Small intestine (tissue), 7 donors: Measurements from ENCODE around the gene ATG4B. TPM values are rescaled to one million over a fixed set of nuclear protein-coding genes. Genes with fewer than 3 reads are reported as not detected.

Experiments
- DNase-seq, 2 donors: peaks; one replicate each; pipeline versions ENCODE4 v3.0.0 to v3.0.0-alpha.2; 2013
- FAIRE-seq: peaks from 2 replicates; lab custom pipeline; 2012; peaks lifted over from hg19 to GRCh38; lab: Jason Lieb, UNC
- H3K27ac ChIP-seq, 3 donors: one replicate each; pipeline ENCODE4 v1.5.1; 2013; ENCODE audit warnings: low read length in 2 of 3, mild to moderate bottlenecking in 2 of 3, control low read depth in 1 of 3, inconsistent platforms in 1 of 3, low read depth in 1 of 3, moderate library complexity in 1 of 3
- H3K27me3 ChIP-seq, 3 donors: one replicate each; pipeline ENCODE4 v1.6.1; 2013; ENCODE audit warnings: low read length in 3 of 3, inconsistent platforms in 1 of 3; ENCODE audit not compliant: control insufficient read depth in 3 of 3, insufficient read depth in 3 of 3
- H3K36me3 ChIP-seq, 3 donors: one replicate each; pipeline ENCODE4 v1.6.1; 2013; ENCODE audit warnings: low read length in 3 of 3, inconsistent platforms in 1 of 3, low read depth in 1 of 3, mild to moderate bottlenecking in 1 of 3, moderate library complexity in 1 of 3; ENCODE audit not compliant: control insufficient read depth in 3 of 3, insufficient read depth in 2 of 3
- H3K4me1 ChIP-seq, 3 donors: one replicate each; pipeline ENCODE4 v1.6.1; 2013; ENCODE audit warnings: low read length in 2 of 3, inconsistent platforms in 1 of 3, low read depth in 1 of 3, mild to moderate bottlenecking in 1 of 3, moderate library complexity in 1 of 3; ENCODE audit not compliant: control insufficient read depth in 3 of 3, insufficient read depth in 2 of 3
- H3K4me3 ChIP-seq, 3 donors: one replicate each; pipeline ENCODE4 v1.5.1; 2013; ENCODE audit warnings: low read length in 3 of 3, control low read depth in 1 of 3, inconsistent platforms in 1 of 3, low read depth in 1 of 3, mild to moderate bottlenecking in 1 of 3, moderate library complexity in 1 of 3
- H3K9me3 ChIP-seq, 2 donors: one replicate each; pipeline ENCODE4 v1.6.1; 2013; ENCODE audit warnings: low read depth in 1 of 2, low read length in 1 of 2; ENCODE audit not compliant: control insufficient read depth in 2 of 2, insufficient read depth in 1 of 2
- WGBS, 3 donors: extraction: QIAGEN DNeasy Blood & Tissue Kit; methylation state at CpG; one replicate each; pipeline ENCODE4 v1.1.7; 2013; 5-methylcytosine and 5-hydroxymethylcytosine counted together
- polyA plus RNA-seq, 4 donors: library from polyadenylated mRNA; stranded (reverse) in 3 of 4; unstranded in 1 of 4; fragments of 200-250 nt in 3 of 4; fragments of 120-200 nt in 1 of 4; gene quantifications; one replicate each; pipeline versions ENCODE4 v1.2.1 to v1.2.3, GENCODE V29; 2013
- donor health status: healthy with polysubstance abuse.
- donor health status: control.
- donor health status: control.
- donor health status: Bipolar disorder and iron deficiency.
- donor health status: healthy.

The ATG4B gene
- polyA plus RNA-seq, 4 donors: 44.2 to 196 (median 85.0) TPM

- H3K36me3 ChIP-seq: peaks cover 0 to 89% (median 2%) of the 10 kb centered on the region in 3 donors
- DNase-seq: no peak
- no peaks in the 10 kb centered on the region for H3K4me1 ChIP-seq
- H3K27me3 ChIP-seq: no peaks in the 10 kb centered on the region
- H3K4me3 ChIP-seq: no peak overlapping the region
- WGBS, 3 donors: 94 to 95% (median 95%) methylated on average over 24 of the region's 24 CpGs
- H3K9me3 ChIP-seq: no peaks in the 10 kb centered on the region
- H3K27ac ChIP-seq: no peak overlapping the region
- FAIRE-seq: no peak
Observed at GRCh38 chr2:241677392-241677791, 39.9 kb downstream of the ATG4B start.

DNA sequence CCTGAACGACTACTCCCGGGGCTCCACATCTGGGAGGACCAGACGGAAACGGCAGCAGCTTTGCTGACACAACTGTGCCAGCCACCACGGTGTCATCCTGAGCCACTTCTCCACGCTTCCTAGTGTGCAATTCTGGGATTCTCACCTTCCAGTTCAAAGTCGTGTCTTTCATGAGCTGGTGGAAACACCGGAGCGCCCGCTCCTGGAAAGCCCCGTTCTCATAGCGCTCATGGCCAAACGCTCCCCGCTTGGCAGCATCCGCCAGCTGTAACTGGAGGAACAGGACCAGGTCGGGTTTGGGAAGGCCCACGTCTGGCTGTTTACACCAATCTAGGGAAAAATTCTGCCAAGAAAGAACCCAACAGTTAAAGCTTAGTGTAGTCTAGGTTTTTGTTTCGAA is 40.8 kb downstream of the ATG4B start:
- Histone ChIP-seq H3K9me3 (no peaks in the 10 kb centered on the region), H3K4me3 (no peak overlapping the region), H3K4me1 (no peaks in the 10 kb centered on the region), H3K36me3 (peaks cover 0 to 84% (median 0%) of the 10 kb centered on the region in 3 donors), H3K27ac (no peak overlapping the region), H3K27me3 (no peaks in the 10 kb centered on the region)
- WGBS, 3 donors: 93 to 94% (median 94%) methylated on average over 18 of the region's 18 CpGs
- FAIRE-seq (no peak), DNase-seq (no peak)

DNA sequence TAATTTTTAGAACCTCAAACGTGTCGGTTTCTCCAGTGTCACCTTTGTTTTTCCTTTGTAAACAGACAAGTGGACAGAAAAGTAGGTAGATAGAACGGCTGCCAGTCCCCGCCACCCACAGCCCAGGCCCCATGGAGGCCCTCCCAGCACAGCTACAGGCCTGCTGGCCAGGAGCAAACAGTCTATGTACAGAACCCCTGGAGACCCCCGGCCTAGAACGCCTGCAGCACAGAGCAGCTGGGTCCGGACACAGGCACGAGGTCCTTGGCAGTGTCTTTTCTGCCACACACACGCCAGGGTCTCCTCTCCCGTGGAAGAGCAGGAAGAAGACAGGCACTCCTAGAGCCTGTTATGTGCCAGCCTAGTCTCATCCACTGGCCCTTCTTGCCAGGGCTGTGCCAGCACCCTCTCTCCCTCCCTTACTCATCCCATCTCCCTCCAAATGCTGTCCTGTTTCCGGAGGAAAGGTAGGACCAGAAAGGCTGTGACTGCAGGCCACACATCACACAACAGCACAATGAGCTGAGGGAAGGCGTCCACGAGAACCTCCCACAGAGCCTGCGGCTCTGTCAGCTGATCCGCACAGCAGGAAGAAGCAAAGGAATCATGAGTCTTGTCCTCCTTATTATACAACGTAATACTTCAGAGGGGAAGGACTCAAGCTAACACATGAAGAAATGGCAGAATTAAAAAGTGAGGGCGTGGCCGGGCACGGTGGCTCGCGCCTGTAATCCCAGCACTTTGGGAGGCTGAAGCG is 41.5 kb downstream of the ATG4B start:
- DNase-seq (no peak), FAIRE-seq (no peak)
- Histone ChIP-seq H3K27ac (no peak overlapping the region), H3K27me3 (no peaks in the 10 kb centered on the region), H3K4me3 (no peak overlapping the region), H3K9me3 (no peaks in the 10 kb centered on the region), H3K4me1 (no peaks in the 10 kb centered on the region), H3K36me3 (peaks cover 0 to 83% (median 0%) of the 10 kb centered on the region in 3 donors)
- 90 to 95% (median 95%) methylated on average over 22 of the region's 22 CpGs for WGBS, 3 donors

GRCh38 chr2:241680044-241680443 is 42.6 kb downstream of the ATG4B start:
- DNase-seq (no peak), FAIRE-seq (no peak)
- WGBS, 3 donors: 91 to 94% (median 92%) methylated on average over 12 of the region's 12 CpGs
- peaks cover 0 to 75% (median 0%) of the 10 kb centered on the region in 3 donors for H3K36me3 ChIP-seq
- no peaks in the 10 kb centered on the region for H3K4me1 ChIP-seq
- H3K27ac ChIP-seq: no peak overlapping the region
- no peaks in the 10 kb centered on the region for H3K9me3 ChIP-seq
- H3K27me3 ChIP-seq: no peaks in the 10 kb centered on the region
- H3K4me3 ChIP-seq: no peak overlapping the region

DNA sequence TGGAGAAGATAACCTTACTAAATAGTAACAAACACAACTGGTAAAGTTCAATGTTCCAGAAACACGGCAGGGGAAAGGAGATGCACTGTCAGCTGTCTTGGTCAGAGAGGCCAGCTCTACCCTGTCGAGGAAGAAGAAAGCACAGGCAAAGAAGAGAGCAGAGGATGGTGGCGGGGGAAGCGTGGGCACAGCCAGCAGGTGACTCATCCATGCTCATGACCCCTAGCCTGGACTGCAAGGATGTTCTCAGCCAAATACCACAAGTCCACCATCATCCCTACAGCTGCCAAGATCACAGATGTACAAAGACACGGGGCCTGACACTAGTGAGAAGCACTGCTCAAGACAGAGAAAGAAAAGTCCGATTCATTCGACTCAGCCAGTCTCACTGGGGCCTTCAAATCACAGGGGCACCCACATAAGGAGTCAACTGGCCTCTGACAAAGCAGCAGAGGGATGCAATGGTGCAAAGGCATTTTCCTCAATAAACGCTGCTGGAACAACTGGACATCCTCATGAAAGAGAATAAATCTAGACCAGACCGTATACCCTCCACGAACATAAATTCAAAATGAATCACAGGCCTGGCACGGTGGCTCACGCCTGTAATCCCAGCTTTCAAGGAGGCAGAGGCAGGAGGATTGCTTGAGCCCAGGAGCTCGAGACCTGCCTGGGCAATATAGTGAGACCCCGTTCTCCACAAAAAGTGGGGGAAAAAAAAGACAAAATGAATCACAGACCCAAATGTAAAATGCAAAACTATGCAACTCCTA is 43.5 kb downstream of the ATG4B start:
- no peaks in the 10 kb centered on the region for H3K27me3 ChIP-seq
- no peak overlapping the region for H3K4me3 ChIP-seq
- DNase-seq (no peak), FAIRE-seq (no peak)
- H3K27ac ChIP-seq: no peak overlapping the region
- H3K4me1 ChIP-seq: no peaks in the 10 kb centered on the region
- WGBS, 3 donors: 90 to 93% (median 90%) methylated on average over 14 of the region's 14 CpGs
- peaks cover 0 to 71% (median 0%) of the 10 kb centered on the region in 3 donors for H3K36me3 ChIP-seq
- no peaks in the 10 kb centered on the region for H3K9me3 ChIP-seq

DNA sequence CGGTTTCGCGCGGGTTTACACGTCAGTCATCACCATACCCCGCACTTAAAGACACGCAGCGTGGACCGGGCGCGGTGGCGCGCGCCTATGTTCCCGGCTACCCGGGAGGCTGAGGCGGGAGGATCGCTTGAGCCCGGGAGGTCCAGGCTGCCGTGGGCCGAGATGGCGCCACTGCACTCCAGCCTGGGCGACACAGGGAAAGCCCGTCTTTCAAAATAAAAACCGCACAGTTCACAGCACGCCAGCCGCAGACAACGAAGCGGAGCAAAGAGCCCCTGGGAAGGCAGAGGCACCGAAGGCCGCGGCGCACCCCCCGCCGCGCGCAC is 48.8 kb downstream of the ATG4B start:
- no peak for DNase-seq
- WGBS, 3 donors: 0 to 1% (median 0%) methylated on average over 29 to 37 of the region's 37 CpGs
- no peak for FAIRE-seq
- Histone ChIP-seq H3K9me3 (no peaks in the 10 kb centered on the region), H3K4me1 (peaks cover 0 to 3% (median 0%) of the 10 kb centered on the region in 3 donors), H3K36me3 (peaks cover 0 to 45% (median 0%) of the 10 kb centered on the region in 3 donors), H3K4me3 (peak overlapping the region; percentile 54 to 94 (median 77)), H3K27me3 (no peaks in the 10 kb centered on the region), H3K27ac (peak overlapping the region; percentile 2 to 45 (median 36))

DNA sequence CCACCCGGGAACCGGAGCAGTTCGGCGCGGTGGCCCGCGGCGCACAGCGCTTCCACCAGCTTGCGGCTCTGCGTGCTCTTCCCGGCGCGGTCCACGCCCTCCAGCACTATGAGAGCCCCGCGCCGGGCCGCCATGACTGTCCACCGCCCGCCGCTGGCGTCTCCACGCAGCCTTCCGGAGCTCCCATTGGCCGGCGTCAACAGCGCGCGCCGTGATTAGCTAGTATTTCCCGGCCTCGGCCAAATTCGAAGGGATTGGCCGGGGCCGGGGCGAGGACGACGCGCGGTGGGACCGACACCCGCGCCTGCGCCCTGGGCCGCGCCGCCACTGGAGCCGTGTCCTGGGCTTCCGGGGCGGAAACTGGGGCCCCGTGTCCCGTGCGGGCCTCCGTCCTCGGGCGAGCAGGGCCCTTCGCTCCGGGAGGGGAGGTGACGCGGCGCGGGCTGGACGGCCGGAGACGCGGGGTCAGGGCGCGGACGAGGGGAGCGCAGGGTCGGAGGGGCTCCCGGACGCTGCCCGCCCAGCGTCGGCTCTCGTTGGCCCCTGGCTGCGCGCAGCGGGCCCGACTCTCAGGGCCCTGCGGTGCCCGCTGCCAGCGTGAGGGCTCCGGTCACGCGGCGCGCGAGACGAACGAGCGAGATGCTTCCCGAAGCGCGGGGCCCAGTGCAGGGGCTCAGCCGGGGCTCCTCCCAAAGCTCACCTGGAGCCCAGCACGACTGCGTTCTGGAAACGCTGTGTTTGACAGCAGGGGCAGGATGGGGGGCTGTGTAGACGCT is 49.3 kb downstream of the ATG4B start, which contains the start of gene DTYMK:
Gene DTYMK, minus strand, starts transcription at position 166 of the 776 bp plus-strand sequence. Its CDS starts 32 bp downstream, at position 134.
- Histone ChIP-seq H3K36me3 (peaks cover 0 to 45% (median 0%) of the 10 kb centered on the region in 3 donors), H3K4me3 (peak within 1 kb of the TSS; percentile 85 to 94 (median 90)), H3K4me1 (peaks cover 0 to 3% (median 0%) of the 10 kb centered on the region in 3 donors), H3K27me3 (no peaks in the 10 kb centered on the region), H3K27ac (peak within 1 kb of the TSS; percentile 76 to 95 (median 89)), H3K9me3 (no peaks in the 10 kb centered on the region)
- DNase-seq (peak; percentile 98 to 99), FAIRE-seq (no peak)
- WGBS, 3 donors: 0% methylated on average over 82 to 102 of the region's 102 CpGs

DNA sequence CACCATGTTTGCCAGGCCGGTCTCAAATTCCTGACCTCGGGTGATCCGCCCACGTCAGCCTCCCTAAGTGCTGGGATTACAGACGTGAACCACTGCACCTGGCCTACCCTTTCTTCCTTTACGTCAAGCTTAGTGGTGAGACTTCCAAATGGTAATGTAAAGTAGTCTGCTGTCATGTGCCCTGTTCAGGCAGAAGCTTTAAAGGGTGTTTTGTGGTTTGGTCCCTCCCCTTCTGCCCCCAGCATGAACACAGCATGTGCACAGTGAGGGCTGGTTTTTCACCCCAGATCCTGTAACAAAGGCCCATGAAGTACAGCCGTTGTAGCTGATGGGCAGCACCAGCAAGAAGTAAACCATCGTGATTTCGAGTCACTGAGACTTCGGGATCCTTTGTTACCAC is 51.8 kb downstream of the ATG4B start:
- WGBS, 3 donors: 78 to 83% (median 80%) methylated on average over 10 of the region's 10 CpGs
- FAIRE-seq: no peak
- no peak overlapping the region for H3K27ac ChIP-seq

More for the DNA sequence above, 51.8 kb downstream of the ATG4B start:
- DNase-seq: no peak
- H3K27me3 ChIP-seq: no peaks in the 10 kb centered on the region
- no peak overlapping the region for H3K4me3 ChIP-seq
- peaks cover 0 to 51% (median 0%) of the 10 kb centered on the region in 3 donors for H3K36me3 ChIP-seq
- H3K4me1 ChIP-seq: peaks cover 0 to 3% (median 0%) of the 10 kb centered on the region in 3 donors
- H3K9me3 ChIP-seq: no peaks in the 10 kb centered on the region
